Left lung (tissue), 10 donors: ENCODE measurements around the gene SLC9A9. TPM values are rescaled to one million over a fixed set of nuclear protein-coding genes. Genes with fewer than 3 reads are reported as not detected.

ENCODE experiments used
- ATAC-seq: fragments of 200-7000 bp; cut with Tn5 transposase; one replicate; pipeline ENCODE4 v1.9.1; 2020; ENCODE audit warnings: moderate library complexity
- DNase-seq, 4 donors: peaks; one replicate each; pipeline ENCODE4 v3.0.0-alpha.2; 2013 to 2020
- H3K27ac ChIP-seq, 2 donors: fragments of 200-600 bp; sonication (generic) in 1 of 2; one replicate each; pipeline versions ENCODE4 v1.5.0 to v1.8.0; 2020 to 2021
- H3K27me3 ChIP-seq, 2 donors: fragments of 200-600 bp; sonication (generic) in 1 of 2; one replicate each; pipeline versions ENCODE4 v1.5.0 to v1.8.0; 2020 to 2021
- H3K36me3 ChIP-seq, 2 donors: fragments of 200-600 bp; sonication (generic) in 1 of 2; one replicate each; pipeline versions ENCODE4 v1.5.0 to v1.8.0; 2020 to 2021
- H3K4me1 ChIP-seq, 2 donors: fragments of 200-600 bp; one replicate each; pipeline ENCODE4 v1.8.0; 2021
- H3K4me3 ChIP-seq, 2 donors: fragments of 200-600 bp; sonication (generic) in 1 of 2; one replicate each; pipeline versions ENCODE4 v1.5.0 to v1.8.0; 2020 to 2021; ENCODE audit warnings: mild to moderate bottlenecking in 1 of 2
- H3K9me3 ChIP-seq, 2 donors: fragments of 200-600 bp; sonication (generic) in 1 of 2; one replicate each; pipeline versions ENCODE4 v1.5.0 to v1.8.0; 2020 to 2021
- CTCF ChIP-seq, 2 donors: fragments of 200-600 bp; sonication (generic) in 1 of 2; IDR thresholded peaks; one replicate each; pipeline versions ENCODE4 v1.5.0 to v1.8.0; 2021; ENCODE audit warnings: antibody characterized with exemption in 2 of 2
- intact Hi-C, 2 donors: fragments of 100-400 bp; cut with DNase I; formaldehyde crosslinking; loops; one replicate each; pipeline versions ENCODE4 v1.11.2 to v1.14.2; 2022
- polyA plus RNA-seq, 6 donors: library from polyadenylated mRNA; unstranded; fragments of 120-200 nt; gene quantifications; one replicate each; pipeline ENCODE4 v1.2.1, GENCODE V29; 2013; ENCODE audit not compliant: insufficient read length in 6 of 6
- total RNA-seq, 2 donors: library from RNA; stranded (reverse); fragmentation: NEBNext Ultra II Directional; extraction: Animal tissue kit (Norgen Biotek cat#: 25700); gene quantifications; one replicate each; pipeline ENCODE4 v1.2.1, GENCODE V29; 2021
- donor health status: DM: no; HTN: yes; CAD: no.
- donor health status: DM: no; HTN: no; CAD: no.

SLC9A9 gene
- total and polyA plus RNA-seq, 8 donors = 13.9 to 19.6 (median 16.8) TPM

GRCh38 chr3:143749926-143750325 lies 98.3 kb downstream of the SLC9A9 start:
- no peaks in the 10 kb centered on the region for H3K27me3 ChIP-seq
- intact Hi-C loops = no loop called here
- H3K36me3 ChIP-seq = no peaks in the 10 kb centered on the region
- no peak for ATAC-seq
- no peak for DNase-seq
- no peak overlapping the region for H3K27ac ChIP-seq
- no peaks in the 10 kb centered on the region for H3K9me3 ChIP-seq
- peaks cover 0 to 21% of the 10 kb centered on the region in 2 donors for H3K4me1 ChIP-seq
- no peak for TF ChIP-seq CTCF (IDR thresholded peaks at IDR 0.05)
- no peak overlapping the region for H3K4me3 ChIP-seq

GRCh38 chr3:143737065-143737464 lies 111.2 kb downstream of the SLC9A9 start:
- no peak for ATAC-seq
- TF ChIP-seq CTCF (IDR thresholded peaks at IDR 0.05) = no peak

GRCh38 chr3:143736205-143736997 lies 111.9 kb downstream of the SLC9A9 start:
- Histone ChIP-seq H3K36me3 (no peaks in the 10 kb centered on the region), H3K27ac (no peak overlapping the region), H3K9me3 (peaks cover 0 to 16% of the 10 kb centered on the region in 2 donors), H3K27me3 (no peaks in the 10 kb centered on the region), H3K4me1 (no peaks in the 10 kb centered on the region), H3K4me3 (no peak overlapping the region)
- no peak for DNase-seq
- no peak for ATAC-seq
- no peak for TF ChIP-seq CTCF (IDR thresholded peaks at IDR 0.05)
- intact Hi-C loops = no loop called here

More at GRCh38 chr3:143737065-143737464, 111.2 kb downstream of the SLC9A9 start:
- Histone ChIP-seq H3K27ac (no peak overlapping the region), H3K4me1 (no peaks in the 10 kb centered on the region), H3K36me3 (no peaks in the 10 kb centered on the region), H3K9me3 (peaks cover 0 to 16% of the 10 kb centered on the region in 2 donors), H3K4me3 (no peak overlapping the region), H3K27me3 (no peaks in the 10 kb centered on the region)
- DNase-seq = no peak
- intact Hi-C loops = no loop called here

- DNase-seq = no peak
- no peaks in the 10 kb centered on the region for H3K4me1 ChIP-seq
- intact Hi-C loops = no loop called here
- H3K4me3 ChIP-seq = no peak overlapping the region
- H3K27ac ChIP-seq = no peak overlapping the region
- TF ChIP-seq CTCF (IDR thresholded peaks at IDR 0.05) = no peak
- H3K27me3 ChIP-seq = no peaks in the 10 kb centered on the region
- no peaks in the 10 kb centered on the region for H3K9me3 ChIP-seq
- H3K36me3 ChIP-seq = no peaks in the 10 kb centered on the region
- ATAC-seq = no peak
These were observed 116.5 kb downstream of the SLC9A9 start for GRCh38 chr3:143731776-143732175.

- Histone ChIP-seq H3K4me1 (no peaks in the 10 kb centered on the region), H3K9me3 (no peaks in the 10 kb centered on the region), H3K27ac (no peak overlapping the region), H3K4me3 (no peak overlapping the region), H3K36me3 (no peaks in the 10 kb centered on the region), H3K27me3 (no peaks in the 10 kb centered on the region)
- DNase-seq = no peak
- TF ChIP-seq CTCF (IDR thresholded peaks at IDR 0.05) = no peak
- intact Hi-C loops = no loop called here
- no peak for ATAC-seq
These were observed 116.9 kb downstream of the SLC9A9 start for GRCh38 chr3:143731320-143731719.
